Mesothelial cell of epicardium (in vitro differentiated cells): Measurements from ENCODE around the gene SLC30A7. TPM values are rescaled to one million over a fixed set of nuclear protein-coding genes. Genes with fewer than 3 reads are reported as not detected.

Experiments used
- DNase-seq, 2 experiments: peaks; one replicate each; pipeline ENCODE4 v3.0.0; 2021; ENCODE audit warnings: low spot score in 2 of 2; ENCODE audit not compliant: unreplicated experiment in 2 of 2
- H3K27ac Mint-ChIP-seq: 2 replicates; pipeline ENCODE4 v1.8.0; 2021; ENCODE audit warnings: mixed read lengths
- H3K27me3 Mint-ChIP-seq: 2 replicates; pipeline ENCODE4 v1.8.0; 2021; ENCODE audit warnings: low read depth, mixed read lengths
- H3K36me3 Mint-ChIP-seq: 2 replicates; pipeline ENCODE4 v1.8.0; 2021; ENCODE audit warnings: mixed read lengths
- H3K4me1 Mint-ChIP-seq: 2 replicates; pipeline ENCODE4 v1.8.0; 2021; ENCODE audit warnings: mixed read lengths
- H3K4me3 Mint-ChIP-seq: 2 replicates; pipeline ENCODE4 v1.8.0; 2021; ENCODE audit warnings: mild to moderate bottlenecking, moderate library complexity, mixed read lengths
- H3K9me3 Mint-ChIP-seq: 2 replicates; pipeline ENCODE4 v1.8.0; 2021; ENCODE audit warnings: mixed read lengths
- CTCF ChIP-seq: fragments of 200-600 bp; sonication (generic); IDR thresholded peaks from one replicate; pipeline ENCODE4 v1.5.0; 2021; ENCODE audit warnings: antibody characterized with exemption; ENCODE audit not compliant: unreplicated experiment
- total RNA-seq: library from RNA; stranded (reverse); gene quantifications from 3 replicates; pipeline ENCODE4 v1.2.1, GENCODE V29; 2021

Gene SLC30A7
- total RNA-seq, 1 donor from 2014 or later = 43.5 TPM

- no peak overlapping the region for H3K27ac Mint-ChIP-seq
Measured at GRCh38 chr1:101004670-101005069, 108.8 kb downstream of the SLC30A7 start.

GRCh38 chr1:101005183-101005582 is 109.3 kb downstream of the SLC30A7 start:
- peaks cover 21% of the 10 kb centered on the region for H3K36me3 Mint-ChIP-seq
- H3K4me3 Mint-ChIP-seq = no peak overlapping the region
- no peak overlapping the region for H3K27ac Mint-ChIP-seq
- TF ChIP-seq CTCF = no peak
- H3K4me1 Mint-ChIP-seq = peaks cover 3% of the 10 kb centered on the region
- no peaks in the 10 kb centered on the region for H3K27me3 Mint-ChIP-seq
- DNase-seq = no peak
- no peaks in the 10 kb centered on the region for H3K9me3 Mint-ChIP-seq

More at GRCh38 chr1:101004670-101005069, 108.8 kb downstream of the SLC30A7 start:
- Mint-ChIP-seq H3K27me3 (no peaks in the 10 kb centered on the region), H3K36me3 (peaks cover 19% of the 10 kb centered on the region), H3K9me3 (no peaks in the 10 kb centered on the region), H3K4me3 (no peak overlapping the region), H3K4me1 (peaks cover 3% of the 10 kb centered on the region)
- TF ChIP-seq CTCF = no peak
- no peak for DNase-seq

GRCh38 chr1:101005871-101006270 is 110.0 kb downstream of the SLC30A7 start:
- Mint-ChIP-seq H3K4me3 (no peak overlapping the region), H3K27me3 (no peaks in the 10 kb centered on the region), H3K27ac (no peak overlapping the region), H3K36me3 (peaks cover 24% of the 10 kb centered on the region), H3K4me1 (peaks cover 3% of the 10 kb centered on the region), H3K9me3 (no peaks in the 10 kb centered on the region)
- no peak for TF ChIP-seq CTCF
- DNase-seq = no peak

- Mint-ChIP-seq H3K4me3 (no peak overlapping the region), H3K27me3 (no peaks in the 10 kb centered on the region), H3K27ac (no peak overlapping the region), H3K9me3 (no peaks in the 10 kb centered on the region), H3K4me1 (peaks cover 3% of the 10 kb centered on the region), H3K36me3 (peaks cover 21% of the 10 kb centered on the region)
- no peak for TF ChIP-seq CTCF
- DNase-seq = no peak
Measured at GRCh38 chr1:101006553-101006952, 110.7 kb downstream of the SLC30A7 start.

- H3K36me3 Mint-ChIP-seq = peaks cover 24% of the 10 kb centered on the region
- H3K4me3 Mint-ChIP-seq = no peak overlapping the region
- no peaks in the 10 kb centered on the region for H3K27me3 Mint-ChIP-seq
- DNase-seq = no peak
- TF ChIP-seq CTCF = no peak
- H3K4me1 Mint-ChIP-seq = no peaks in the 10 kb centered on the region
- H3K27ac Mint-ChIP-seq = no peak overlapping the region
- H3K9me3 Mint-ChIP-seq = no peaks in the 10 kb centered on the region
Measured at GRCh38 chr1:101008229-101008834, 112.4 kb downstream of the SLC30A7 start.

- Mint-ChIP-seq H3K27me3 (no peaks in the 10 kb centered on the region), H3K4me1 (no peaks in the 10 kb centered on the region), H3K27ac (peak overlapping the region; percentile 64), H3K9me3 (peaks cover 4% of the 10 kb centered on the region), H3K4me3 (no peak overlapping the region), H3K36me3 (peaks cover 34% of the 10 kb centered on the region)
- no peak for TF ChIP-seq CTCF
- DNase-seq = no peak
Measured at GRCh38 chr1:101013776-101014175, 117.9 kb downstream of the SLC30A7 start.
